Endothelial cell of umbilical vein (primary cell): ENCODE data around the gene RPS8. TPM values are rescaled to one million over a fixed set of nuclear protein-coding genes. Genes with fewer than 3 reads are reported as not detected.

Source experiments
- BruUV-seq: library from RNA; stranded (reverse); fragments of 400-500 nt; replicated peaks from 2 replicates; lab custom pipeline; 2021; lab: Mats Ljungman, UMichigan
- CTCF ChIA-PET: fragments of 300-600, 350-600 bp; sonication (Branson Sonifier 250); formaldehyde crosslinking; loops from one replicate; lab custom pipeline; 2021; ENCODE audit warnings: antibody characterized with exemption, inconsistent platforms; lab: Charles Lee
- POLR2A ChIA-PET: fragments of 300-600, 350-600 bp; sonication (Branson Sonifier 250); formaldehyde crosslinking; loops from one replicate; lab custom pipeline; 2021; ENCODE audit warnings: antibody characterized with exemption, inconsistent platforms; lab: Charles Lee
- DNase-seq: peaks from one replicate; pipeline ENCODE4 v3.0.0-alpha.2; 2011; ENCODE audit warnings: low read depth, low spot score
- FAIRE-seq: peaks from 2 replicates; lab custom pipeline; 2011; peaks lifted over from hg19 to GRCh38; lab: Jason Lieb, UNC
- H2AFZ ChIP-seq: 2 replicates; pipeline ENCODE4 v1.6.0; 2012; ENCODE audit warnings: low read depth, low read length, control low read depth, inconsistent platforms
- H3K27ac ChIP-seq: 2 replicates; pipeline ENCODE4 v1.5.1; 2011; ENCODE audit warnings: low read depth, mild to moderate bottlenecking, control low read depth, low read length, moderate library complexity; ENCODE audit not compliant: insufficient read depth
- H3K27me3 ChIP-seq, 2 experiments: 2 replicates each; pipeline versions ENCODE4 v1.6.0 to v1.6.1; 2011; ENCODE audit warnings: low read length in 2 of 2, mixed read lengths in 1 of 2; ENCODE audit not compliant: control insufficient read depth in 2 of 2, insufficient read depth in 2 of 2
- H3K36me3 ChIP-seq, 2 experiments: 2 replicates in 1 of 2; 3 replicates in 1 of 2; pipeline ENCODE4 v1.5.1; 2011; ENCODE audit warnings: low read length in 2 of 2, mild to moderate bottlenecking in 1 of 2, moderate library complexity in 1 of 2; ENCODE audit not compliant: control insufficient read depth in 2 of 2, insufficient read depth in 2 of 2; ENCODE audit errors: extremely low read depth in 1 of 2
- H3K4me1 ChIP-seq: 3 replicates; pipeline ENCODE4 v1.5.1; 2011; ENCODE audit warnings: mild to moderate bottlenecking, low read length; ENCODE audit not compliant: control insufficient read depth, insufficient read depth; ENCODE audit errors: extremely low read depth
- H3K4me2 ChIP-seq: 2 replicates; pipeline ENCODE4 v1.6.1; 2011; ENCODE audit warnings: low read length, control low read depth, mixed read lengths; ENCODE audit not compliant: insufficient read depth
- H3K4me3 ChIP-seq, 3 experiments: fragments of 200-600 bp in 1 of 3; sonication (generic), shearing (Covaris generic) in 1 of 3; replicated peaks in 1 of 3; 2 replicates each; pipeline ENCODE4 v1.5.1; 2011 to 2016; ENCODE audit warnings: control low read depth in 3 of 3, low read length in 3 of 3, mild to moderate bottlenecking in 2 of 3, inconsistent platforms in 1 of 3, low read depth in 1 of 3, moderate library complexity in 1 of 3; ENCODE audit not compliant: insufficient read depth in 1 of 3
- H3K79me2 ChIP-seq: 2 replicates; pipeline ENCODE4 v1.6.0; 2012; ENCODE audit warnings: low read length, inconsistent platforms; ENCODE audit not compliant: control insufficient read depth, insufficient read depth
- H3K9ac ChIP-seq: replicated peaks from 2 replicates; pipeline ENCODE3; 2011; ENCODE audit warnings: low read length, control low read depth; ENCODE audit not compliant: insufficient read depth; ENCODE audit errors: extremely low read depth
- H3K9me1 ChIP-seq: replicated peaks from 3 replicates; pipeline ENCODE4 v1.6.0; 2011; ENCODE audit warnings: mild to moderate bottlenecking, low read length; ENCODE audit not compliant: control insufficient read depth, insufficient read depth; ENCODE audit errors: extremely low read depth
- H3K9me3 ChIP-seq: replicated peaks from 2 replicates; pipeline ENCODE4 v1.5.1; 2012; ENCODE audit warnings: low read length, inconsistent platforms; ENCODE audit not compliant: control insufficient read depth, insufficient read depth
- H4K20me1 ChIP-seq: replicated peaks from 2 replicates; pipeline ENCODE3; 2011; ENCODE audit warnings: mild to moderate bottlenecking, low read length; ENCODE audit not compliant: control insufficient read depth, insufficient read depth; ENCODE audit errors: extremely low read depth
- EZH2 ChIP-seq: IDR thresholded peaks from 2 replicates; pipeline ENCODE4 v1.6.1; 2012; ENCODE audit warnings: borderline replicate concordance, low read depth, mild to moderate bottlenecking, moderate library complexity, low read length, inconsistent platforms; ENCODE audit not compliant: severe bottlenecking
- FOS ChIP-seq: IDR thresholded peaks from 2 replicates; pipeline ENCODE4 v1.6.1; 2011; ENCODE audit warnings: mild to moderate bottlenecking, low read length, moderate library complexity, borderline replicate concordance; ENCODE audit not compliant: insufficient read depth
- GATA2 ChIP-seq: IDR thresholded peaks from 2 replicates; pipeline ENCODE4 v1.7.0; 2011; ENCODE audit warnings: low read depth, mild to moderate bottlenecking, moderate library complexity, mixed read lengths, low read length; ENCODE audit not compliant: insufficient read length, insufficient read depth
- JUN ChIP-seq: IDR thresholded peaks from 2 replicates; pipeline ENCODE4 v1.6.1; 2011; ENCODE audit warnings: borderline replicate concordance, low read depth; ENCODE audit not compliant: insufficient read length, insufficient read depth
- MYC ChIP-seq: IDR thresholded peaks from one replicate; pipeline ENCODE4 v1.6.1; 2011; ENCODE audit warnings: mild to moderate bottlenecking, low read depth, low read length
- POLR2A ChIP-seq: IDR thresholded peaks from 2 replicates; pipeline ENCODE4 v1.6.1; 2012; ENCODE audit warnings: low read depth, mild to moderate bottlenecking, control low read depth, low read length
- POLR2AphosphoS5 ChIP-seq: IDR thresholded peaks from 2 replicates; pipeline ENCODE4 v1.6.1; 2012; ENCODE audit warnings: low read depth, mild to moderate bottlenecking, control low read depth, low read length, moderate library complexity; ENCODE audit not compliant: insufficient read depth
- dilution Hi-C: fragments of 300-500 bp; cut with MboI; formaldehyde crosslinking; loops from one replicate; pipeline ENCODE4 v1.15.0; 2019; ENCODE audit warnings: low sequenced_read_pairs; ENCODE audit not compliant: extremely low pct_ligation_motif_present
- intact Hi-C: fragments of 100-400 bp; cut with micrococcal nuclease; formaldehyde crosslinking; loops from one replicate; pipeline ENCODE4 v1.10.0; 2022
- polyA plus RNA-seq, 4 experiments: library from polyadenylated mRNA; depleted of rRNA in 3 of 4; stranded (reverse) in 3 of 4; unstranded in 1 of 4; fragments of >200 nt; gene quantifications; 2 replicates each; pipeline versions ENCODE4 v1.2.1 to v1.2.3, GENCODE V29; 2011 to 2012; ENCODE audit warnings: missing spikeins in 1 of 4
- total RNA-seq: library from RNA; stranded (reverse); gene quantifications from 2 replicates; pipeline ENCODE4 v1.2.3, GENCODE V29; 2021
- TF ChIP-seq, protein P1 (sequence below), 2 donors: IDR thresholded peaks; 1 replicate in 1 of 2; 2 replicates in 1 of 2; pipeline ENCODE4 v1.5.1; 2011; ENCODE audit warnings: low read length in 2 of 2, mild to moderate bottlenecking in 2 of 2, moderate library complexity in 2 of 2, control low read depth in 1 of 2, inconsistent platforms in 1 of 2, low read depth in 1 of 2; ENCODE audit not compliant: insufficient read depth in 1 of 2; ENCODE audit errors: extremely low read depth in 1 of 2

RPS8 gene
- total and polyA plus RNA-seq, 2 donors (not counting 3 experiments of a cell fraction or from before 2014, with no cell fraction given), result 1,842 to 2,306 TPM

DNA sequence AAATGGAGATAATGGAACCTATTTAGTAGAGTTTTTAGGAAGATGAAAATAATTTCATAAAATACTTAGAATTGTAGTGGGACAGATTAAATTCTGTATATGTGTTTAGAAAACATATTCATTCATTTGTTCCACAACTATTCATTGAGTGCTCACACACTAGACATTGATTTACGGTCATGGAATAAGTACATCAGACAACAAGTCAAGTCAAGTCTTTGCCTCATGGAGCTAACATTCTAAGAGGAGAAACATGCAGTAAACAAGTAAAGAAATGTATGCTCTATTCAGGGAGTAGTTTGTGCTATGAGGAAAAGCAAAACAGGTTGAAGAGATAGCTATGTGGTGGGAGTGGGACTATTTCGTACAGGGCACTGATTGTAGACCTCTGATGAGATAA, 42.0 kb downstream of the RPS8 start:
- no peaks in the 10 kb centered on the region for H4K20me1 ChIP-seq
- H3K27ac ChIP-seq, result no peak overlapping the region
- H3K9me3 ChIP-seq, result no peaks in the 10 kb centered on the region
- H3K9ac ChIP-seq, result no peak overlapping the region
- H3K4me1 ChIP-seq, result peaks cover 17% of the 10 kb centered on the region
- POLR2A ChIA-PET, result interaction anchor here (0.9 to 7.3 kb wide), 3 partner anchors 9 to 16 kb away, joined by 3 to 97 read pairs (median 48); partner anchors contain the start of genes BTBD19, DYNLT4 and PLK3
- TF ChIP-seq, protein P1, sequence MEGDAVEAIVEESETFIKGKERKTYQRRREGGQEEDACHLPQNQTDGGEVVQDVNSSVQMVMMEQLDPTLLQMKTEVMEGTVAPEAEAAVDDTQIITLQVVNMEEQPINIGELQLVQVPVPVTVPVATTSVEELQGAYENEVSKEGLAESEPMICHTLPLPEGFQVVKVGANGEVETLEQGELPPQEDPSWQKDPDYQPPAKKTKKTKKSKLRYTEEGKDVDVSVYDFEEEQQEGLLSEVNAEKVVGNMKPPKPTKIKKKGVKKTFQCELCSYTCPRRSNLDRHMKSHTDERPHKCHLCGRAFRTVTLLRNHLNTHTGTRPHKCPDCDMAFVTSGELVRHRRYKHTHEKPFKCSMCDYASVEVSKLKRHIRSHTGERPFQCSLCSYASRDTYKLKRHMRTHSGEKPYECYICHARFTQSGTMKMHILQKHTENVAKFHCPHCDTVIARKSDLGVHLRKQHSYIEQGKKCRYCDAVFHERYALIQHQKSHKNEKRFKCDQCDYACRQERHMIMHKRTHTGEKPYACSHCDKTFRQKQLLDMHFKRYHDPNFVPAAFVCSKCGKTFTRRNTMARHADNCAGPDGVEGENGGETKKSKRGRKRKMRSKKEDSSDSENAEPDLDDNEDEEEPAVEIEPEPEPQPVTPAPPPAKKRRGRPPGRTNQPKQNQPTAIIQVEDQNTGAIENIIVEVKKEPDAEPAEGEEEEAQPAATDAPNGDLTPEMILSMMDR (IDR thresholded peaks at IDR 0.05; ENCODE audit: extremely low read depth in 1 of 2, insufficient read depth in 1 of 2, low read depth in 1 of 2, low read length in 2 of 2), result no peak
- peak; percentile 12 for TF ChIP-seq POLR2AphosphoS5
- no peaks in the 10 kb centered on the region for H3K9me1 ChIP-seq
- no peak for DNase-seq
- no TSS peak for BruUV-seq
- CTCF ChIA-PET, result interaction anchor here (0.8 to 7.1 kb wide), 6 partner anchors 9 to 197 kb away, joined by 3 to 57 read pairs (median 4); partner anchors contain the start of genes BTBD19 and PLK3
- H3K79me2 ChIP-seq, result no peaks in the 10 kb centered on the region
- H2AFZ ChIP-seq, result no peak overlapping the region
- H3K36me3 ChIP-seq, result peaks cover 7 to 12% of the 10 kb centered on the region in 2 experiments
- H3K4me3 ChIP-seq, result no peak overlapping the region
- no peak overlapping the region for H3K4me2 ChIP-seq
- peak; percentile 24 for FAIRE-seq
- no peaks in the 10 kb centered on the region for H3K27me3 ChIP-seq
- intact Hi-C loops, result no loop called here
- dilution Hi-C loops, result no loop called here

DNA sequence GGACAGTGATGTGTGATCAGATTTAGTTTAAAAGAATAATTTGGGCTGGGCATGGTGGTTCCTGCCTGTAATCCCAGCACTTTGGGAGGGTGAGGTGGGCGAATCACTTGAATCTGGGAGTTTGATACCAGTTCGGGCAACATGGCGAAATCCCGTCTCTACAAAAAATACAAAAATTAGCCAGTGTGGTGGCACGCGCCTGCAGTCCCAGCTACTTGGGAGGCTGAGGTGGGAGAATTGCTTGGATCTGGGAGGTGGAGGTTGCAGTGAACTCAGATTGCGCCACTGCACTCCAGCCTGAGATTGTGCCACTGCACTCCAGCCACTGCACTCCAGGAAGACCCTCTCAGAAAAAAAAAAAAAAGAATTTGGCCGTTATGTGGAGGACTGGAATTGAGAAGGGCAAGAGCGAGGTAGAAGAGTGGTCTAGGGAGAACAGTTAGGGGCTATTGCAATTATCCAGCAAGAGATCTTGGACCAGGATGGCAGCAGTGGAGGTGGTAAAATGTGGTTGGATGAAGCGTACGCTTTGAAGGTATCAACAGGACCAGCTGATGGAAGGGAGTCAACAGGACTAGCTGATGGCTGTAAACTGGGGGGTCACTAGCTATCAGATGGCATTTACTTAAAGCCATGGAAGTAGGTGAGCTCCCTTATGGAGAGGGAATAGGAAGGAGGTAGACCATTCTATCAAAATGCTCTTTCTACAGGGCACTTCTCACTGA, 42.6 kb downstream of the RPS8 start:
- dilution Hi-C loops, result no loop called here
- no peak for FAIRE-seq
- no peak for DNase-seq
- intact Hi-C loops, result no loop called here
- Histone ChIP-seq H3K79me2 (no peaks in the 10 kb centered on the region), H3K4me2 (no peak overlapping the region), H3K9me1 (no peaks in the 10 kb centered on the region), H2AFZ (no peak overlapping the region), H3K9ac (no peak overlapping the region), H3K27me3 (no peaks in the 10 kb centered on the region), H3K4me1 (peaks cover 12% of the 10 kb centered on the region), H3K9me3 (no peaks in the 10 kb centered on the region), H3K36me3 (peaks cover 7 to 9% of the 10 kb centered on the region in 2 experiments), H3K4me3 (no peak overlapping the region), H4K20me1 (no peaks in the 10 kb centered on the region), H3K27ac (no peak overlapping the region)
- BruUV-seq, result no TSS peak
- CTCF ChIA-PET, result interaction anchor here (1.5 to 7.1 kb wide), 7 partner anchors 8 to 89 kb away, joined by 3 to 57 read pairs (median 5); partner anchors contain the start of genes BTBD19 and PLK3
- TF ChIP-seq MYC (no peak), JUN (no peak), FOS (no peak), EZH2 (no peak), POLR2A (peak; percentile 61), POLR2AphosphoS5 (no peak), GATA2 (no peak)
- POLR2A ChIA-PET, result interaction anchor here (0.9 to 7.3 kb wide), 6 partner anchors 9 to 522 kb away, joined by 3 to 97 read pairs (median 9); partner anchors contain the start of genes BTBD19, DYNLT4, MUTYH and PLK3
